ENCODE results near the gene SMIM8.

Gene SMIM8

DNA sequence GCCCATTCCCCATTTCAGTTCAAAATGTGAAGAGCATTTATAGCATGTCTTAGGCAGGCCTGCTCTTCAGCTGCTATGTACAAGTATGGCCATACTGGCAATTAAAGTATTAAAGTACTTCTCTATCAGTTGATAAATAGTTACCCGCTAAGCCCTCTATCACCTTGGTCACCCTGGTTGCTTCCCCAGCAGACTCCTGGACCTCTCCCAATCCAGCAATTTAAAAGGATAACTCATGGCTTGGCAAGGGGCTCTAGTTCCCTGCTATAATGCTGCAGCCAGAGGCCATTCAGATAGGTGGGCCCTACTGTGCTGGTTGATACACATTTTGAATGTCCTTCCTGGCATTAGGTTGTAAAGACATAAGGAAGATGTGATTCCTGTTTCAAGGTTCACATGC lies 29.2 kb downstream of the SMIM8 start:
- Mint-ChIP-seq H3K27me3 (no peaks in the 10 kb centered on the region), H3K27ac (no peak overlapping the region), H3K4me3 (no peak overlapping the region), H3K9me3 (no peaks in the 10 kb centered on the region), H3K4me1 (no peaks in the 10 kb centered on the region)
- DNase-seq (no peak), ATAC-seq (no peak)

DNA sequence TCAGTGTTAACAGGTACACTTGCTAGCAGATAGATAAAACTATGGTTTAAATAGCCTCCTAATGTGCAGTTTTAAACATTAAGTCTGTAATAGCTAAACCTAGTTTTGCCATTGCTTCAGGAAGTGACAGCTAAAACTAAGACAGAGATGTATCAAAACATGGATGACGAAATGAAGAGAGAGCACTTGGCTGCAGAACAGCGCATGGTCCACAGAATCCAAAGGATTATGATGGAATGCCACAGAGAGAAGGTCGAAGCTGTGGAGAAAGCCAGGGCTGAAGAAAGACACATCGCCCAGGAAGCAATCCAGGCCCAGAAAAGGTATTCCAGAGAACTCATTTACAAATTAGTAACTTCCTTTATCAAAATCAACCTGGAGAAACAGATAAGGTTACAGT lies 33.8 kb downstream of the SMIM8 start:
- no peak for DNase-seq
- no peaks in the 10 kb centered on the region for H3K4me1 Mint-ChIP-seq
- H3K27me3 Mint-ChIP-seq, result no peaks in the 10 kb centered on the region
- H3K9me3 Mint-ChIP-seq, result no peaks in the 10 kb centered on the region
- no peak for ATAC-seq
- no peak overlapping the region for H3K4me3 Mint-ChIP-seq
- no peak overlapping the region for H3K27ac Mint-ChIP-seq

DNA sequence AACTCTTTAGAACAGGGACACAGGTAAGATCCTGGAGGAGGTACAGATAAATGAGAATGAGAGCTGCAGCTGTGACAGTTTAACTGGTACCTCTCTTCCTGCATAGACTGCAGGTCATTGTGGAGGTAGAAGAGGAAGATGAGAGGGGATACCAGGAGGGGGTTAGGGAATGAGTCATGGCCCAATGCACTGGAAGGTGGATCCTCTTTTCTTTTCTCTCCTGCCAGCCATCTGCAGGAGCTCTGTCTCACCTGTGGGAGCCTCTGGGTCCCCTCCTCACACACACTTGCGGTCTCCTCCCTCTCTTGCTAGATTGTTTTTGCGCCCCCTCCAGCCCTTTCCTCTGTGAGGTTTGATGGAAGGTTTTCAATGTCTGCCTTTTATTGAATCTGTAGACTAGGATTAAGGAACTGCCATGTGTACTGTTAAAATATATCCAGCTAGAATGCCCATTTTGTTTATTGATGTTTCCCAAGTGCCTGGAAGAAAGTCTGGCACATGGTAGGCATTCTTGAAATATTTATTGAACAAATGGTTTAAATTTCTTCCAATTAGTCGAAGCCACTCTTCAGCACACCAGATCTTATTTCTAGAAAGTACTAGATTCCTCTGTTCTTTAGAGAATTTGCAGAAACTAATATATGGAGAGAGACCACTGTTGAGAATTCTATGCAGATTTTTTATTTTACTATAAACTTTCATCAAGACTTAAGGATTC lies 35.2 kb downstream of the SMIM8 start:
- Mint-ChIP-seq H3K4me3 (no peak overlapping the region), H3K27me3 (no peaks in the 10 kb centered on the region), H3K4me1 (no peaks in the 10 kb centered on the region), H3K27ac (no peak overlapping the region), H3K9me3 (no peaks in the 10 kb centered on the region)
- ATAC-seq, result no peak
- no peak for DNase-seq

DNA sequence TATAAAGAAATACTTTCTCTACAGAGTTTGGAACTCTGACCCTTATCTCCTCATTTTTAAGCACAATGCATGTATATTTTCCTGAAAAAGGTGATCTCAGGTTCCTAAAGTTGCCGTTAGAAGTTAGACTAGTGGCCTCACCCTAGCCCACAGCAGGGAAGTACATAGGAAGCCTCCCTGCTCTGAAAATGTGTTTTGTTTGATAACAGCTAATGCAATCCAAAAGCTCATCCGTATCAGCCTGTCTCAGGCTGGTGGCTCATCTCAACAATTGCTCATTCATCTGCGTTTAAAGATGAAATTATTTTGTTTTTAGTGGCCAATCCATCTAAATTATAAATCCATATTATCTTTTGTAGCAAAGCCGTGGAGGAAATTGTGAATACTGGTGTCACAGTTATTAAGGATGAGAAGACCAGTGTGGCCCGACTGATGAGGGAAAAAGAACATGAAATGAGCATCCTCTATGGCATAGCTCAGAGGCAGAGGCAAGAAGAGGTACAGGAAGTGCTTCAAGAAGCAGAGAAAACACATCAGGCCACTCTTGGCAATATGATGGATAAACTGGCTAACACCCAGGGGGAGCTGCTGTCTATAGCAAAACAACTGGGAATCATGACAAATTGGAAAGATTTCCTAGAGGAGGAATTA lies 42.3 kb downstream of the SMIM8 start:
- Mint-ChIP-seq H3K4me3 (no peak overlapping the region), H3K9me3 (peaks cover 12 to 15% of the 10 kb centered on the region in 2 donors), H3K4me1 (no peaks in the 10 kb centered on the region), H3K27me3 (no peaks in the 10 kb centered on the region), H3K27ac (no peak overlapping the region)
- DNase-seq, result no peak
- no peak for ATAC-seq

DNA sequence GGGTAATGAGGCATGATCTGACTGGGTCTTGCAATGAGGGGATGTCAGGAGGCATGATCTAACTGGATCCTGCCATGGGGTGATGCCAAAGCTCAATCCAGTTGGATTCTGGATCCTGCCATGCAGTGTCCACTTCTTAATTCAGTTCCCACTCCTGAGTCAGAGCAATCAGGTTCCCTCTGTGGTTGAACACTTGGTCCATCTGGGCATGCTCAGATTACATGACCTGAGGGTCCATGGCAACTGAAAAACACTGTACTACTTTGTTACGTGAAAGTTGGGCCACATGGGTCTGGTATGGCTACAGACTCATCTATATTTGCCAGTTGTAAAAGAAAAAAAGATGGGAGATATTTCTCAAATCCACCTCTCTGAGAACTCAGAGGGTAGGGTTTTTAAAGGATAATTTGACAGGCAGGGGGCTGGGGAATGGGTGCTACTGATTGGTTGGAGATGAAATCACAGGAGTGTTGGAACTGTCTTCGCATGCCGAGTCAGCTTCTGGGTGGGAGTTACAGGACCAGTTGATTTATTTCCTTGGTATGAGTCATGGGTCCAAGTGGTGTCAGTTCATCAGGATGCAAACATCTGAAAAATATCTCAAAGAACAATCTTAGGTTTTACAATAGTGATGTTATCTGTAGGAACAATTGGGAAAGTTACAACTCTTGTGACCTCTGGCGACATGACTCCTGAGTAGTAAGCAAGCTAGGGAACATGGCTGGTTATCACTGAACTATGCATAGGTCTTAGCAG lies 43.9 kb downstream of the SMIM8 start:
- Mint-ChIP-seq H3K9me3 (peaks cover 16 to 19% of the 10 kb centered on the region in 2 donors), H3K27me3 (no peaks in the 10 kb centered on the region), H3K4me1 (no peaks in the 10 kb centered on the region), H3K27ac (no peak overlapping the region), H3K4me3 (no peak overlapping the region)
- no peak for DNase-seq
- ATAC-seq, result no peak

DNA sequence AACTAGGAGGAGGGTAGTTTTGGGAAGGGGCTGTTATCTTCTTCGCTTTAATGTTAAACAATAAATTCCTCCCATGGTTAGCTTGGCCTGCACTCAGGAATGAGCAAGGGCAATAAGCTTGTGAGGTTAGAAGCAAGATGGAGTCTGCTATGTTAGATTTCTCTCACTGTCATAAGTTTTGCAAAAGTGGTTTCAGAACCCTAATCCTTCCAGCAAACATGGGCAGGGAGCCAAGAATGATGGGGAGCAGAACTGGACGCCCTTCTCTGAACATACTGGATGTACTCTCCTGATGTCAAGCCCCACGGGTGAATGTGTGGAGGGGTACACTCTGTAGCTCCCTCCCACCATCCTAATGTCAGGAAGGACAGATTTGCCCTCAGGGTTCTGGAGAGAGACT lies 44.5 kb downstream of the SMIM8 start:
- no peak overlapping the region for H3K4me3 Mint-ChIP-seq
- H3K4me1 Mint-ChIP-seq, result no peaks in the 10 kb centered on the region
- no peaks in the 10 kb centered on the region for H3K27me3 Mint-ChIP-seq
- ATAC-seq (no peak), DNase-seq (no peak)
- H3K9me3 Mint-ChIP-seq, result peaks cover 16 to 19% of the 10 kb centered on the region in 2 donors
- no peak overlapping the region for H3K27ac Mint-ChIP-seq

DNA sequence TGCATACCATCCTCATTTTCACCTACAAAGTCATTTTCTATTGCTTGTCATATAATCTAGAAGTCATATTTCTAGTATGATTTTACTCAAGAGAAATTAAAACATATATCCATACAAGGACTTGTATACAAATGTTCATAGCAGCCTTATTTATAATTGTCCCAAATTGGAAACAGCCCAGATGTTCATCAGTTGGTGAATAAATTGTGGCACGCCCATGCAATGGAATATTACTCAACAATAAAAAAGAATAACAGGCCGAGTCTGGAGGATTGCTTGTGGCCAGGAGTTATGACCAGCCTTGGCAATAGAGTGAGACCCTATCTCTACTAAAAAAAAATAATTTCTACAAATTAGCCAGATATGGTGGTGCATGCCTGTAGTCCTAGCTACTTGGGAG lies 51.0 kb downstream of the SMIM8 start:
- Mint-ChIP-seq H3K4me1 (no peaks in the 10 kb centered on the region), H3K4me3 (no peak overlapping the region), H3K9me3 (peaks cover 6 to 7% of the 10 kb centered on the region in 2 donors), H3K27ac (no peak overlapping the region), H3K27me3 (no peaks in the 10 kb centered on the region)
- DNase-seq, result no peak
- no peak for ATAC-seq

DNA sequence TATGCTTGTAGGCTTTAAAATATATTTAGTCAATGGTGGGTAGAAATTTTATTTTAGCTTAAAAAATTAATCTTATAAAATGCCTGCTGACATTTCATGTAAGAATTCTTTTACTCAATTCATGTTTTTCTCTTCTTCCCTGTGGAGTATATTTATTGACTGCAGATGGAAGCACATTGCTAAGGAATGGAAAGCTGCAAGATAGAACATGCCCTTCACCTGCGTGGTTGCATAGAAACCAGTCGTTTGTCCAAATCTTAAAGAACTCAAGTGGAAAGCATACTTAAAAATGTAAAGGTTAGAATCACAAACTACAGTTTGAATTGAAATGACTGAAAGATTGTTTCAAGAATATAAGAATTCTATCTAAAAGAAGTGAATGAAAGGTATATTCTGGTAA lies 52.9 kb downstream of the SMIM8 start:
- Mint-ChIP-seq H3K27ac (no peak overlapping the region), H3K4me3 (no peak overlapping the region), H3K9me3 (no peaks in the 10 kb centered on the region), H3K27me3 (no peaks in the 10 kb centered on the region), H3K4me1 (peaks cover 10% of the 10 kb centered on the region)
- no peak for DNase-seq
- ATAC-seq, result no peak

DNA sequence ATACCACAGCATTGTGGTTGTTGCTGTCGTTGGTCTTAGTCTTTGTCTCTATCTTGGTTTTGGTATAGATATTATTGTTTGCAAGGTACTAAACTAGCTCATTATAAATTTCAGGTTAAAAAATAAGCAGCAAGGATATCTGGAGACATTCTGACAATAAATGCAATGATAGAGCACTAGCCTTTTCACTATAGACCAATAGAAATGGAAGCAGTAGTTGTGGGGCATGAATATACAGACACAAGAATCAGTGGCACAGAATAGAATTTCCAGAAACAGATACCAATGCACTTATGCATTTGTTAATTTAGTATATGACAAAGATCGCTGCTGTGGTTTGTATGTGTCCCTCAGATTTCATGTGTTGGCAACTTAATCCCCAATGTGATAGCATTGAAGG lies 54.3 kb downstream of the SMIM8 start:
- H3K9me3 Mint-ChIP-seq, result no peaks in the 10 kb centered on the region
- no peak for DNase-seq
- ATAC-seq, result no peak
- H3K4me3 Mint-ChIP-seq, result no peak overlapping the region
- H3K27me3 Mint-ChIP-seq, result no peaks in the 10 kb centered on the region
- no peak overlapping the region for H3K27ac Mint-ChIP-seq
- peaks cover 10% of the 10 kb centered on the region for H3K4me1 Mint-ChIP-seq

DNA sequence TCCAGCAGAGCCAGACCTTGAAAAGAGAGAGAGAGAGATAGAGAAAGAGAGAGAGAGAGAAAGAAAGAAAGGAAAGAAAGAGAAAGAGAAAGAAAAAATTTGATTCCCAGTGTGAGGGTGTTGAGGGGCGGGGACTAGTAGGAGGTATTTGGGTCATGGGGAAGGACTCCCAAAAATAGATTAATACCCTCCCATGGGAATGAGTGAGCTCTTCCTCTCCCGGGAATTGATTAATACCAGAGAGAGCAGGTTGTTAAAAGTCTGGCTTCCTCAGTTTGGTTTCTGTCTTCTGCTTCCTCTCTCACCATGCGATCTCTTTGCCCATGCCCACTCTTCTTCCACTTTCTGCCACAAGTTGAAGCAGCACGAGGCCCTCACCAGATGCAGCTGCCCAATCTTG lies 56.6 kb downstream of the SMIM8 start:
- Mint-ChIP-seq H3K9me3 (no peaks in the 10 kb centered on the region), H3K27me3 (no peaks in the 10 kb centered on the region), H3K27ac (peak overlapping the region in 1 of 2 donors; percentile 10), H3K4me3 (no peak overlapping the region), H3K4me1 (peaks cover 10% of the 10 kb centered on the region)
- DNase-seq (no peak), ATAC-seq (no peak)

DNA sequence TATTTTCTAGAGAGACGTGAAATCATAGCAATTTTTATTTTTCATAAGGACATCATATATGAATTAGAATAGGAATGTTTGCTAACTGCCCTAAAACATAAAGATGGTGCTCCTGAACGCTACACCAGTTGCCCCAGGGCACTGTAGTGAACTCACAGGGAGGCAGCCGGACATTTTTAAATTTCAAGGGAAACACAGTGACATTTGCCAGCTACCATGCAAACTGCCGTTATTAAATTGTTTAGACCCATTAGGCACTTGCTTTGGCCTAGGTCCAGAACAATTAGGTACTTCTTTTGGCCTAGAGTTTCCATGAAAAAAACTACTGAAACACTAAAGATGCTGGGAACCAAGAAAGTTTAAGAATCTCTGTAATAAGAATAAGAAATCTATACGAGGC lies 60.5 kb downstream of the SMIM8 start:
- Mint-ChIP-seq H3K27me3 (no peaks in the 10 kb centered on the region), H3K4me3 (no peak overlapping the region)

DNA sequence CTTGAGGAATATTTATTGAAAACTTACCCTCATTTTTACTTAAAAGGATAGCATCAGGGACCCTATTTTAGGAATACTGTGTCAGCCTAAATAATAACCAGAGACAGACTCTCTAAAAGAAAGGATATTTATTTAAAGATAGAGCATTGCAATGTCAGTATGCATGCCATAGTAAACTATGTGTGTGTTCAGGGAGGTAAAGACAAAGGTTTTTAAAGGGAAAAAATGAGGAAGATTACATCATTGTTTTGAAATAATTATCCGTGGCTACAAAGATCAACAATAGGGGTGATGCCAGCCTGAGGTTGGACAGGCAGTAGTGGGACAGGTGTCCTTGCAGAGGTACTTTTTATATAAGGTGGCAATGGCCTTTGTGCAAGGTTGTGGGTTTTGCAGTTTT lies 61.6 kb downstream of the SMIM8 start:
- Mint-ChIP-seq H3K27ac (no peak overlapping the region), H3K4me1 (peaks cover 4% of the 10 kb centered on the region), H3K27me3 (no peaks in the 10 kb centered on the region), H3K4me3 (no peak overlapping the region), H3K9me3 (no peaks in the 10 kb centered on the region)
- DNase-seq, result no peak
- ATAC-seq, result no peak

More for the DNA sequence above, 60.5 kb downstream of the SMIM8 start:
- Mint-ChIP-seq H3K4me1 (peaks cover 10% of the 10 kb centered on the region), H3K9me3 (no peaks in the 10 kb centered on the region), H3K27ac (no peak overlapping the region)
- DNase-seq (no peak), ATAC-seq (no peak)

DNA sequence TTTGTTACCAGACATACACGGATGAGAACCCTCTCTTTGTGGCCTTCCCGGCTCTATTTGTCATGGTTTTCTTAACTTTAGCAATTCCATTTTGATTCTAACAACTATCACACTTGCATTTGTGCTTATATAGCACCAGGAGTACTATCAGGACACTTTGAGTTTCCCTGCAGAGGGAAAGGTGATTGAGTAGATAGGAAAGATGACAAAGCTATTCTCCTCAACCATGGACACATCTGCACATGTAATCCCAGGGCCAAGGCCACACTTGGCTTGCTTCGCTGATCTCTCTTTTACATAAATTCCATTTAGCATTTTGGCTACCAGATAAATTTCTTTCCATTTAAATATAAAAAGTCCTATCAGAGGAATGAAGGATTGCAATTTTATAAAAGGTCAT lies 62.1 kb downstream of the SMIM8 start:
- ATAC-seq (no peak), DNase-seq (no peak)
- no peak overlapping the region for H3K4me3 Mint-ChIP-seq
- no peaks in the 10 kb centered on the region for H3K4me1 Mint-ChIP-seq
- H3K9me3 Mint-ChIP-seq, result no peaks in the 10 kb centered on the region
- H3K27ac Mint-ChIP-seq, result no peak overlapping the region
- H3K27me3 Mint-ChIP-seq, result no peaks in the 10 kb centered on the region

DNA sequence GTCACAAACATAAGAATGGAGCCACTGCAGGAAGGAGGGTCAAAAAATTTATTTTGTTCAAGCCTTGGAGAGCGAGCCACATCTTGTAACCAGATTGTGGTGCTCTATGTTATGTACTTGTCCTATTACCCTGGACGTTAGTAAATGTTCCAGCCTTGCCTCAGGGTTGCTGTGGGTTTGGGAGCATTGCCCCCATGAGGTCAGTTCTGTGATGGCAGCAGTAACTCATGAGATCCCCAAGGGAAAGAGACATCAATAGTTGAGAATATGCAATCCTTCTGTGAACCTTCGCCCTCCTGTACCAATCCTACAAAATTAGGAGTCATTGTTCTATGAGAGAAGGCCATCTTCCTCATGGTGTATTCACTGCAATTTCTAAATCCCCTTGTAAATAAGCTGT lies 68.9 kb downstream of the SMIM8 start:
- no peak overlapping the region for H3K4me3 Mint-ChIP-seq
- H3K27ac Mint-ChIP-seq, result peak overlapping the region in 1 of 2 donors; percentile 86
- DNase-seq, result no peak
- no peaks in the 10 kb centered on the region for H3K27me3 Mint-ChIP-seq
- no peaks in the 10 kb centered on the region for H3K9me3 Mint-ChIP-seq
- no peaks in the 10 kb centered on the region for H3K4me1 Mint-ChIP-seq
- ATAC-seq, result no peak
